Neural cell (in vitro differentiated cells): ENCODE measurements around the gene SOCS3. TPM values are rescaled to one million over a fixed set of nuclear protein-coding genes. Genes with fewer than 3 reads are reported as not detected.
"Not testable (repeated sequence)": the region's sequence is repeated elsewhere in the genome, so short reads cannot be mapped to it uniquely, and the experiment has no call there.

Experiments
- H2AFZ ChIP-seq: fragments of 200-600, 300-800 bp; sonication (generic), shearing (Covaris generic); 2 replicates; pipeline ENCODE4 v1.6.0; 2014; ENCODE audit warnings: low read depth, mild to moderate bottlenecking, antibody characterized with exemption, low read length, moderate library complexity
- H3F3A ChIP-seq: fragments of 200-600 bp; shearing (Covaris generic); 2 replicates; pipeline ENCODE4 v1.6.1; 2016; ENCODE audit warnings: mild to moderate bottlenecking, moderate library complexity, mixed read lengths, antibody characterized with exemption, low read length; ENCODE audit not compliant: insufficient read depth, poor library complexity, severe bottlenecking
- H3K27ac ChIP-seq: fragments of 200-600, 300-800 bp; sonication (generic), shearing (Covaris generic); 2 replicates; pipeline ENCODE4 v1.5.1; 2014; ENCODE audit warnings: mild to moderate bottlenecking, low read length, moderate library complexity
- H3K27me3 ChIP-seq: fragments of 300-800, 200-600 bp; sonication (generic), shearing (Covaris generic); 2 replicates; pipeline ENCODE4 v1.6.0; 2014; ENCODE audit warnings: mild to moderate bottlenecking, low read depth, low read length, moderate library complexity; ENCODE audit not compliant: insufficient read depth
- H3K36me3 ChIP-seq: fragments of 300-800, 200-600 bp; sonication (generic), shearing (Covaris generic); 2 replicates; pipeline ENCODE4 v1.5.1; 2014; ENCODE audit warnings: mild to moderate bottlenecking, antibody characterized with exemption, low read length, moderate library complexity; ENCODE audit not compliant: insufficient read depth
- H3K4me2 ChIP-seq: fragments of 300-800, 200-600 bp; sonication (generic), shearing (Covaris generic); 2 replicates; pipeline ENCODE4 v1.6.0; 2014; ENCODE audit warnings: mild to moderate bottlenecking, low read length
- H3K4me3 ChIP-seq: fragments of 300-800, 200-600 bp; sonication (generic), shearing (Covaris generic); 2 replicates; pipeline ENCODE4 v1.5.1; 2014; ENCODE audit warnings: mild to moderate bottlenecking, low read length, moderate library complexity
- H3K79me2 ChIP-seq: fragments of 200-600 bp; shearing (Covaris generic); replicated peaks from 2 replicates; pipeline ENCODE4 v1.6.0; 2014; ENCODE audit warnings: mild to moderate bottlenecking, low read length, moderate library complexity; ENCODE audit not compliant: insufficient read depth
- H3K9ac ChIP-seq: fragments of 300-800, 200-600 bp; sonication (generic), shearing (Covaris generic); 2 replicates; pipeline ENCODE4 v1.6.1; 2016; ENCODE audit warnings: mild to moderate bottlenecking, low read length, mixed read lengths
- H3K9me2 ChIP-seq: fragments of 200-600 bp; shearing (Covaris generic); 2 replicates; pipeline ENCODE4 v1.6.1; 2016; ENCODE audit warnings: mild to moderate bottlenecking, low read length, mixed read lengths; ENCODE audit not compliant: insufficient read depth
- H3K9me3 ChIP-seq: fragments of 200-600, 300-800 bp; sonication (generic), shearing (Covaris generic); 2 replicates; pipeline ENCODE4 v1.6.1; 2016; ENCODE audit warnings: mild to moderate bottlenecking, mixed run types, low read length, moderate library complexity, mixed read lengths
- H4K20me1 ChIP-seq: fragments of 200-600 bp; shearing (Covaris generic); 2 replicates; pipeline ENCODE4 v1.6.1; 2016; ENCODE audit warnings: mild to moderate bottlenecking, mixed run types; ENCODE audit not compliant: insufficient read depth
- CTCF ChIP-seq: fragments of 450-650 bp; IDR thresholded peaks from 2 replicates; pipeline ENCODE4 v1.5.1; 2014; ENCODE audit warnings: antibody characterized with exemption, mild to moderate bottlenecking, moderate library complexity; ENCODE audit not compliant: poor library complexity, severe bottlenecking
- EP300 ChIP-seq: fragments of 450-650 bp; conservative IDR thresholded peaks from 2 replicates; pipeline ENCODE4 v1.6.1; 2014; ENCODE audit warnings: antibody characterized with exemption, mild to moderate bottlenecking, moderate library complexity; ENCODE audit not compliant: poor library complexity, severe bottlenecking
- EZH2 ChIP-seq: fragments of 200-600, 300-800 bp; shearing (Covaris generic), sonication (generic); IDR thresholded peaks from 2 replicates; pipeline ENCODE4 v1.6.1; 2014; ENCODE audit warnings: antibody characterized with exemption, low read length, borderline replicate concordance, mild to moderate bottlenecking; ENCODE audit not compliant: insufficient read depth, poor library complexity, severe bottlenecking
- MXI1 ChIP-seq: fragments of 450-650 bp; conservative IDR thresholded peaks from 2 replicates; pipeline ENCODE4 v1.6.1; 2014; ENCODE audit warnings: antibody characterized with exemption, mild to moderate bottlenecking; ENCODE audit not compliant: poor library complexity, severe bottlenecking
- POLR2AphosphoS5 ChIP-seq: IDR thresholded peaks from 2 replicates; pipeline ENCODE4 v1.6.1; 2012
- RAD21 ChIP-seq: fragments of 450-650 bp; conservative IDR thresholded peaks from 2 replicates; pipeline ENCODE4 v1.6.1; 2014; ENCODE audit warnings: antibody characterized with exemption, mild to moderate bottlenecking, moderate library complexity
- REST ChIP-seq: IDR thresholded peaks from 2 replicates; pipeline ENCODE4 v1.6.1; 2012; ENCODE audit warnings: borderline replicate concordance
- SMC3 ChIP-seq: fragments of 450-650 bp; conservative IDR thresholded peaks from 2 replicates; pipeline ENCODE4 v1.6.1; 2014; ENCODE audit warnings: antibody characterized with exemption, mild to moderate bottlenecking, moderate library complexity; ENCODE audit not compliant: poor library complexity
- TAF1 ChIP-seq: IDR thresholded peaks from 2 replicates; pipeline ENCODE4 v1.6.1; 2012; ENCODE audit warnings: low read depth
- polyA plus RNA-seq: library from polyadenylated mRNA; depleted of rRNA; stranded (reverse); fragments of >200 nt; gene quantifications from 2 replicates; pipeline ENCODE4 v1.2.3, GENCODE V29; 2014

The SOCS3 gene
- polyA plus RNA-seq, 1 donor from 2014 or later, result 5.4 TPM

- H3K4me3 ChIP-seq, H3K36me3 ChIP-seq, H3K4me2 ChIP-seq, H3K9ac ChIP-seq, H2AFZ ChIP-seq, H3K9me3 ChIP-seq, H3K27ac ChIP-seq, H3F3A ChIP-seq, H4K20me1 ChIP-seq, H3K79me2 ChIP-seq, H3K9me2 ChIP-seq: not testable (repeated sequence)
- H3K27me3 ChIP-seq, result peaks cover 29% of the 10 kb centered on the region
Measured at GRCh38 chr17:78309659-78310255, 50.1 kb downstream of the SOCS3 start.

GRCh38 chr17:78307887-78308638 lies 51.8 kb downstream of the SOCS3 start:
- Histone ChIP-seq H3K79me2 (no peaks in the 10 kb centered on the region), H3K9me2 (no peaks in the 10 kb centered on the region), H3K4me3 (no peak overlapping the region), H4K20me1 (no peaks in the 10 kb centered on the region), H3F3A (no peaks in the 10 kb centered on the region), H3K36me3 (no peaks in the 10 kb centered on the region), H3K9me3 (no peaks in the 10 kb centered on the region), H3K9ac (no peak overlapping the region), H3K27me3 (peaks cover 12% of the 10 kb centered on the region), H2AFZ (no peak overlapping the region), H3K4me2 (no peak overlapping the region), H3K27ac (no peak overlapping the region)
- no peak for TF ChIP-seq REST
- no peak for TF ChIP-seq SMC3
- no peak for TF ChIP-seq MXI1
- TF ChIP-seq EP300, result no peak
- no peak for TF ChIP-seq RAD21
- no peak for TF ChIP-seq EZH2
- TF ChIP-seq POLR2AphosphoS5, result no peak
- TF ChIP-seq TAF1, result no peak
- no peak for TF ChIP-seq CTCF
